Liver (tissue), 9 donors: Measurements from ENCODE around the gene ERN1. TPM values are rescaled to one million over a fixed set of nuclear protein-coding genes. Genes with fewer than 3 reads are reported as not detected.
A peak's percentile ranks its signal among the peaks of the same experiment; 100 is the strongest.

ENCODE experiments used
- DNase-seq: peaks from one replicate; pipeline ENCODE4 v3.0.0-alpha.2; 2017; ENCODE audit warnings: low spot score
- H3K27ac ChIP-seq, 2 donors: one replicate each; pipeline ENCODE4 v1.7.0; 2013; ENCODE audit warnings: inconsistent platforms in 2 of 2, low read length in 2 of 2, control low read depth in 1 of 2, low read depth in 1 of 2, mild to moderate bottlenecking in 1 of 2
- H3K27me3 ChIP-seq, 4 donors: one replicate each; pipeline versions ENCODE4 v1.6.1 to v1.7.0; 2013; ENCODE audit warnings: low read length in 3 of 4, inconsistent platforms in 1 of 4, mild to moderate bottlenecking in 1 of 4, moderate library complexity in 1 of 4; ENCODE audit not compliant: control insufficient read depth in 4 of 4, insufficient read depth in 4 of 4
- H3K36me3 ChIP-seq, 4 donors: one replicate each; pipeline versions ENCODE4 v1.6.1 to v1.7.0; 2013; ENCODE audit warnings: low read length in 3 of 4, mild to moderate bottlenecking in 3 of 4, low read depth in 1 of 4, moderate library complexity in 1 of 4; ENCODE audit not compliant: control insufficient read depth in 4 of 4, insufficient read depth in 3 of 4
- H3K4me1 ChIP-seq, 4 donors: one replicate each; pipeline versions ENCODE4 v1.6.1 to v1.7.0; 2013; ENCODE audit warnings: low read length in 3 of 4, mild to moderate bottlenecking in 3 of 4, moderate library complexity in 1 of 4; ENCODE audit not compliant: control insufficient read depth in 4 of 4, insufficient read depth in 4 of 4
- H3K4me3 ChIP-seq, 3 donors: one replicate each; pipeline versions ENCODE4 v1.6.1 to v1.7.0; 2013; ENCODE audit warnings: low read length in 3 of 3, control low read depth in 1 of 3, low read depth in 1 of 3, mild to moderate bottlenecking in 1 of 3
- H3K9ac ChIP-seq, 2 donors: one replicate each; pipeline ENCODE4 v1.7.0; 2013; ENCODE audit warnings: low read length in 2 of 2, mild to moderate bottlenecking in 2 of 2, moderate library complexity in 2 of 2, control low read depth in 1 of 2, low read depth in 1 of 2
- H3K9me3 ChIP-seq, 4 donors: one replicate each; pipeline versions ENCODE4 v1.6.1 to v1.7.0; 2013; ENCODE audit warnings: low read length in 3 of 4; ENCODE audit not compliant: control insufficient read depth in 4 of 4
- ATF3 ChIP-seq: IDR thresholded peaks from 2 replicates; pipeline ENCODE4 v1.6.1; 2016; ENCODE audit warnings: antibody characterized with exemption
- FOXA1 ChIP-seq: IDR thresholded peaks from 2 replicates; pipeline ENCODE4 v1.6.1; 2016; ENCODE audit warnings: antibody characterized with exemption
- FOXA2 ChIP-seq: IDR thresholded peaks from 2 replicates; pipeline ENCODE4 v1.6.1; 2016; ENCODE audit warnings: antibody characterized with exemption
- GABPA ChIP-seq, 2 donors: IDR thresholded peaks in 1 of 2; conservative IDR thresholded peaks in 1 of 2; 2 replicates each; pipeline ENCODE4 v1.6.1; 2016; ENCODE audit warnings: antibody characterized with exemption in 2 of 2, mild to moderate bottlenecking in 1 of 2, moderate library complexity in 1 of 2
- HNF4A ChIP-seq, 2 donors: conservative IDR thresholded peaks; 2 replicates each; pipeline ENCODE4 v1.6.1; 2016; ENCODE audit warnings: antibody characterized with exemption in 2 of 2, mild to moderate bottlenecking in 2 of 2
- HNF4G ChIP-seq: IDR thresholded peaks from 2 replicates; pipeline ENCODE4 v1.6.1; 2016; ENCODE audit warnings: antibody characterized with exemption
- JUND ChIP-seq, 2 donors: IDR thresholded peaks; 2 replicates each; pipeline ENCODE4 v1.6.1; 2016; ENCODE audit warnings: antibody characterized with exemption in 2 of 2
- MAX ChIP-seq: IDR thresholded peaks from 2 replicates; pipeline ENCODE4 v1.6.1; 2016; ENCODE audit warnings: antibody characterized with exemption
- NR2F2 ChIP-seq: IDR thresholded peaks from 2 replicates; pipeline ENCODE4 v1.6.1; 2016; ENCODE audit warnings: antibody characterized with exemption
- RXRA ChIP-seq, 2 donors: IDR thresholded peaks; 2 replicates each; pipeline ENCODE4 v1.6.1; 2017 to 2018; ENCODE audit warnings: antibody characterized with exemption in 2 of 2, mild to moderate bottlenecking in 1 of 2
- SP1 ChIP-seq: IDR thresholded peaks from 2 replicates; pipeline ENCODE4 v1.6.1; 2018; ENCODE audit warnings: antibody characterized with exemption, mild to moderate bottlenecking
- TAF1 ChIP-seq: conservative IDR thresholded peaks from 2 replicates; pipeline ENCODE4 v1.6.1; 2016; ENCODE audit warnings: antibody characterized with exemption, mild to moderate bottlenecking
- YY1 ChIP-seq: IDR thresholded peaks from 2 replicates; pipeline ENCODE4 v1.6.1; 2016; ENCODE audit warnings: antibody characterized with exemption, mild to moderate bottlenecking
- WGBS: extraction: QIAGEN DNeasy Blood & Tissue Kit; methylation state at CpG from one replicate; pipeline ENCODE4 v1.1.7; 2013; 5-methylcytosine and 5-hydroxymethylcytosine counted together
- polyA plus RNA-seq, 2 donors: library from polyadenylated mRNA; stranded (reverse) in 1 of 2; unstranded in 1 of 2; fragments of 200-250 nt in 1 of 2; fragments of >200 nt in 1 of 2; fragmentation: Nextera tagmentation in 1 of 2; extraction: Ambion mirVana in 1 of 2; gene quantifications; one replicate each; pipeline versions ENCODE4 v1.2.1 to v1.2.3, GENCODE V29; 2013 to 2015
- total RNA-seq, 2 donors: library from RNA; depleted of rRNA; stranded (reverse); fragments of >200 nt; gene quantifications; one replicate each; pipeline ENCODE4 v1.2.3, GENCODE V29; 2014
- TF ChIP-seq, protein P1 (sequence below): IDR thresholded peaks from 2 replicates; pipeline ENCODE4 v1.6.1; 2016; ENCODE audit warnings: antibody characterized with exemption, mild to moderate bottlenecking
- TF ChIP-seq, protein P2 (sequence below): fragments of 150-350 bp; IDR thresholded peaks from 2 replicates; pipeline ENCODE4 v1.5.1; 2017; ENCODE audit warnings: improper control_type of control experiment, low read depth, low read length; ENCODE audit not compliant: missing input control
- TF ChIP-seq, protein P3 (sequence below): IDR thresholded peaks from 2 replicates; pipeline ENCODE4 v1.6.1; 2016; ENCODE audit warnings: antibody characterized with exemption
- donor health status: healthy.
- donor health status: healthy.
- donor health status: healthy.
- donor health status: healthy.
- donor health status: healthy.

Gene ERN1
- total and polyA plus RNA-seq, 4 donors, result 6.3 to 35.1 (median 14.9) TPM

DNA sequence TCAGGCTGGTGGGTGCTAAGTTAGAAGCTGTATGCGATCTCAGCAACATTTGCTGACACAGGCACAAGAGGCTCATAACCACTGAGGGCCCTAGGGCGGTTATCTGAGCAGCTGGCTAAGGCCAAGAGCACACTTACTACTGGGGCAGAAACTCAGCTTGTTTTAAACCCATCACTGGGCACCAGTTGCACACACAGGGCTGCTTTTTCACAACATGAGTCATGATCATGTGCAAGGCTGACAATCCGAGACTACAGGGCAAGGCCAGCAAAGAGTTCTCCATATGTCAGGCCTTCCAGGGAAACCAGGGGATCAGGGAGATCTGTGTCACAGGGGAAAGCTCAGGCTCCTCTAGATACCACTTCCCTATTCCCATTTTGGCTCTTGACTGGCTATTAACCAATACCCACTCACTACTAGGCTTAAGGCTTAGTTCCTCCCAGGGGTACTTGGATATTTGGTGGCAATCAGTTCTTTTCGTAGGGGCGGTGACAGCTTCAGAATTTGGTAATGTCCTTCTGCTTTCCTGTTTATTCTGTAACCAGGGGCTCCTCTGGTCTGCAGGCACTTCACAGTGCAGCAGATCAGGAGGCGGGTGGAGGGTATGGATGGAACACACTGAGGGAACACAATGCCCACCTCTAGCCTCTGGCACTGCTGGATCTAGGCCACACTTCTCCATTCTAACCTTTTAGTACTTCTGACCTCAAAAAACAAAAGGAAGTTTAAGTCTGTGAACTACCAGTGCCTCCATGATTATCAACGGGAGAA lies 44.9 kb upstream of the ERN1 start:
- no peak overlapping the region for H3K4me3 ChIP-seq
- H3K9me3 ChIP-seq, result no peaks in the 10 kb centered on the region
- no peak for DNase-seq
- peak overlapping the region; percentile 0 to 2 for H3K27ac ChIP-seq
- H3K9ac ChIP-seq, result no peak overlapping the region
- H3K27me3 ChIP-seq, result no peaks in the 10 kb centered on the region
- peaks cover 0 to 12% (median 5%) of the 10 kb centered on the region in 4 donors for H3K36me3 ChIP-seq
- 88% methylated on average over 7 of the region's 7 CpGs for WGBS
- TF ChIP-seq FOXA2 (no peak), RXRA (IDR thresholded peaks at IDR 0.05) (no peak), NR2F2 (no peak), MAX (no peak), ATF3 (no peak), FOXA1 (no peak), YY1 (no peak)
- TF ChIP-seq, protein P1, sequence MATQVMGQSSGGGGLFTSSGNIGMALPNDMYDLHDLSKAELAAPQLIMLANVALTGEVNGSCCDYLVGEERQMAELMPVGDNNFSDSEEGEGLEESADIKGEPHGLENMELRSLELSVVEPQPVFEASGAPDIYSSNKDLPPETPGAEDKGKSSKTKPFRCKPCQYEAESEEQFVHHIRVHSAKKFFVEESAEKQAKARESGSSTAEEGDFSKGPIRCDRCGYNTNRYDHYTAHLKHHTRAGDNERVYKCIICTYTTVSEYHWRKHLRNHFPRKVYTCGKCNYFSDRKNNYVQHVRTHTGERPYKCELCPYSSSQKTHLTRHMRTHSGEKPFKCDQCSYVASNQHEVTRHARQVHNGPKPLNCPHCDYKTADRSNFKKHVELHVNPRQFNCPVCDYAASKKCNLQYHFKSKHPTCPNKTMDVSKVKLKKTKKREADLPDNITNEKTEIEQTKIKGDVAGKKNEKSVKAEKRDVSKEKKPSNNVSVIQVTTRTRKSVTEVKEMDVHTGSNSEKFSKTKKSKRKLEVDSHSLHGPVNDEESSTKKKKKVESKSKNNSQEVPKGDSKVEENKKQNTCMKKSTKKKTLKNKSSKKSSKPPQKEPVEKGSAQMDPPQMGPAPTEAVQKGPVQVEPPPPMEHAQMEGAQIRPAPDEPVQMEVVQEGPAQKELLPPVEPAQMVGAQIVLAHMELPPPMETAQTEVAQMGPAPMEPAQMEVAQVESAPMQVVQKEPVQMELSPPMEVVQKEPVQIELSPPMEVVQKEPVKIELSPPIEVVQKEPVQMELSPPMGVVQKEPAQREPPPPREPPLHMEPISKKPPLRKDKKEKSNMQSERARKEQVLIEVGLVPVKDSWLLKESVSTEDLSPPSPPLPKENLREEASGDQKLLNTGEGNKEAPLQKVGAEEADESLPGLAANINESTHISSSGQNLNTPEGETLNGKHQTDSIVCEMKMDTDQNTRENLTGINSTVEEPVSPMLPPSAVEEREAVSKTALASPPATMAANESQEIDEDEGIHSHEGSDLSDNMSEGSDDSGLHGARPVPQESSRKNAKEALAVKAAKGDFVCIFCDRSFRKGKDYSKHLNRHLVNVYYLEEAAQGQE, result no peak
- TF ChIP-seq, protein P2, sequence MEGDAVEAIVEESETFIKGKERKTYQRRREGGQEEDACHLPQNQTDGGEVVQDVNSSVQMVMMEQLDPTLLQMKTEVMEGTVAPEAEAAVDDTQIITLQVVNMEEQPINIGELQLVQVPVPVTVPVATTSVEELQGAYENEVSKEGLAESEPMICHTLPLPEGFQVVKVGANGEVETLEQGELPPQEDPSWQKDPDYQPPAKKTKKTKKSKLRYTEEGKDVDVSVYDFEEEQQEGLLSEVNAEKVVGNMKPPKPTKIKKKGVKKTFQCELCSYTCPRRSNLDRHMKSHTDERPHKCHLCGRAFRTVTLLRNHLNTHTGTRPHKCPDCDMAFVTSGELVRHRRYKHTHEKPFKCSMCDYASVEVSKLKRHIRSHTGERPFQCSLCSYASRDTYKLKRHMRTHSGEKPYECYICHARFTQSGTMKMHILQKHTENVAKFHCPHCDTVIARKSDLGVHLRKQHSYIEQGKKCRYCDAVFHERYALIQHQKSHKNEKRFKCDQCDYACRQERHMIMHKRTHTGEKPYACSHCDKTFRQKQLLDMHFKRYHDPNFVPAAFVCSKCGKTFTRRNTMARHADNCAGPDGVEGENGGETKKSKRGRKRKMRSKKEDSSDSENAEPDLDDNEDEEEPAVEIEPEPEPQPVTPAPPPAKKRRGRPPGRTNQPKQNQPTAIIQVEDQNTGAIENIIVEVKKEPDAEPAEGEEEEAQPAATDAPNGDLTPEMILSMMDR, result no peak
- H3K4me1 ChIP-seq, result peaks cover 12 to 64% (median 49%) of the 10 kb centered on the region in 4 donors

- Histone ChIP-seq H3K27ac (no peak overlapping the region), H3K4me1 (peaks cover 9 to 52% (median 43%) of the 10 kb centered on the region in 4 donors), H3K4me3 (no peak overlapping the region), H3K36me3 (peaks cover 0 to 16% (median 8%) of the 10 kb centered on the region in 4 donors), H3K9me3 (no peaks in the 10 kb centered on the region), H3K9ac (no peak overlapping the region), H3K27me3 (no peaks in the 10 kb centered on the region)
- WGBS, result 85% methylated on average over 3 of the region's 3 CpGs
- TF ChIP-seq, protein P2, result no peak
- TF ChIP-seq, protein P3, sequence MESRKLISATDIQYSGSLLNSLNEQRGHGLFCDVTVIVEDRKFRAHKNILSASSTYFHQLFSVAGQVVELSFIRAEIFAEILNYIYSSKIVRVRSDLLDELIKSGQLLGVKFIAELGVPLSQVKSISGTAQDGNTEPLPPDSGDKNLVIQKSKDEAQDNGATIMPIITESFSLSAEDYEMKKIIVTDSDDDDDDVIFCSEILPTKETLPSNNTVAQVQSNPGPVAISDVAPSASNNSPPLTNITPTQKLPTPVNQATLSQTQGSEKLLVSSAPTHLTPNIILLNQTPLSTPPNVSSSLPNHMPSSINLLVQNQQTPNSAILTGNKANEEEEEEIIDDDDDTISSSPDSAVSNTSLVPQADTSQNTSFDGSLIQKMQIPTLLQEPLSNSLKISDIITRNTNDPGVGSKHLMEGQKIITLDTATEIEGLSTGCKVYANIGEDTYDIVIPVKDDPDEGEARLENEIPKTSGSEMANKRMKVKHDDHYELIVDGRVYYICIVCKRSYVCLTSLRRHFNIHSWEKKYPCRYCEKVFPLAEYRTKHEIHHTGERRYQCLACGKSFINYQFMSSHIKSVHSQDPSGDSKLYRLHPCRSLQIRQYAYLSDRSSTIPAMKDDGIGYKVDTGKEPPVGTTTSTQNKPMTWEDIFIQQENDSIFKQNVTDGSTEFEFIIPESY, result no peak
- TF ChIP-seq HNF4G (no peak), YY1 (no peak), TAF1 (no peak), GABPA (IDR thresholded peaks at IDR 0.05 in 1 of 2, conservative IDR thresholded peaks at IDR 0.05 in 1 of 2) (no peak), RXRA (IDR thresholded peaks at IDR 0.05) (peak in 1 of 2 donors; percentile 11), JUND (IDR thresholded peaks at IDR 0.05) (no peak), HNF4A (conservative IDR thresholded peaks at IDR 0.05) (peak in 1 of 2 donors; percentile 6), FOXA2 (no peak), SP1 (no peak)
- TF ChIP-seq, protein P1, result no peak
- DNase-seq, result no peak
Observed at GRCh38 chr17:64173646-64174045, 43.7 kb upstream of the ERN1 start.
